Activated T-cell treated with anti-CD3 and anti-CD28 coated beads, Interleukin-2, amount 50 U/mL, for 24 hours (primary cell): ENCODE results near the gene EEPD1.
A peak's percentile ranks its signal among the peaks of the same experiment; 100 is the strongest.

Experiments
- DNase-seq: peaks from one replicate; pipeline ENCODE4 v3.0.0-alpha.2; 2020
- H3K27ac Mint-ChIP-seq: 2 replicates; pipeline ENCODE4 v1.8.0; 2020; ENCODE audit warnings: mild to moderate bottlenecking, mixed read lengths
- H3K27me3 Mint-ChIP-seq: 2 replicates; pipeline ENCODE4 v1.8.0; 2020; ENCODE audit warnings: mixed read lengths
- H3K36me3 Mint-ChIP-seq: 2 replicates; pipeline ENCODE4 v1.8.0; 2020; ENCODE audit warnings: low read depth, mixed read lengths
- H3K4me1 Mint-ChIP-seq: 2 replicates; pipeline ENCODE4 v1.8.0; 2020; ENCODE audit warnings: low read depth, mixed read lengths
- H3K4me3 Mint-ChIP-seq: 2 replicates; pipeline ENCODE4 v1.8.0; 2020; ENCODE audit warnings: mild to moderate bottlenecking, moderate library complexity, mixed read lengths
- H3K9me3 Mint-ChIP-seq: 2 replicates; pipeline ENCODE4 v1.8.0; 2020; ENCODE audit warnings: mixed read lengths

EEPD1 gene

GRCh38 chr7:36301914-36302771 lies 149.1 kb downstream of the EEPD1 start:
- Mint-ChIP-seq H3K4me3 (no peak overlapping the region), H3K9me3 (no peaks in the 10 kb centered on the region), H3K27ac (no peak overlapping the region), H3K4me1 (no peaks in the 10 kb centered on the region), H3K36me3 (peaks cover 3% of the 10 kb centered on the region), H3K27me3 (no peaks in the 10 kb centered on the region)
- no peak for DNase-seq

- no peak for DNase-seq
- Mint-ChIP-seq H3K27ac (no peak overlapping the region), H3K9me3 (no peaks in the 10 kb centered on the region), H3K4me1 (no peaks in the 10 kb centered on the region), H3K4me3 (no peak overlapping the region), H3K36me3 (no peaks in the 10 kb centered on the region), H3K27me3 (no peaks in the 10 kb centered on the region)
Observed at GRCh38 chr7:36303202-36304098, 150.4 kb downstream of the EEPD1 start.

GRCh38 chr7:36304099-36304425 lies 151.0 kb downstream of the EEPD1 start:
- no peaks in the 10 kb centered on the region for H3K36me3 Mint-ChIP-seq
- no peaks in the 10 kb centered on the region for H3K9me3 Mint-ChIP-seq
- H3K27me3 Mint-ChIP-seq: no peaks in the 10 kb centered on the region
- DNase-seq: no peak
- H3K27ac Mint-ChIP-seq: no peak overlapping the region
- no peak overlapping the region for H3K4me3 Mint-ChIP-seq
- no peaks in the 10 kb centered on the region for H3K4me1 Mint-ChIP-seq

- Mint-ChIP-seq H3K27me3 (no peaks in the 10 kb centered on the region), H3K36me3 (no peaks in the 10 kb centered on the region), H3K4me1 (no peaks in the 10 kb centered on the region), H3K27ac (no peak overlapping the region), H3K4me3 (no peak overlapping the region), H3K9me3 (no peaks in the 10 kb centered on the region)
- no peak for DNase-seq
Observed at GRCh38 chr7:36305226-36305625, 152.2 kb downstream of the EEPD1 start.

- Mint-ChIP-seq H3K4me3 (no peak overlapping the region), H3K27ac (no peak overlapping the region), H3K9me3 (no peaks in the 10 kb centered on the region), H3K27me3 (no peaks in the 10 kb centered on the region), H3K4me1 (no peaks in the 10 kb centered on the region), H3K36me3 (no peaks in the 10 kb centered on the region)
- DNase-seq: no peak
Observed at GRCh38 chr7:36305648-36306047, 152.6 kb downstream of the EEPD1 start.

GRCh38 chr7:36306222-36306621 lies 153.2 kb downstream of the EEPD1 start:
- Mint-ChIP-seq H3K36me3 (no peaks in the 10 kb centered on the region), H3K4me3 (no peak overlapping the region), H3K27ac (no peak overlapping the region), H3K9me3 (no peaks in the 10 kb centered on the region), H3K27me3 (no peaks in the 10 kb centered on the region), H3K4me1 (no peaks in the 10 kb centered on the region)
- no peak for DNase-seq

DNA sequence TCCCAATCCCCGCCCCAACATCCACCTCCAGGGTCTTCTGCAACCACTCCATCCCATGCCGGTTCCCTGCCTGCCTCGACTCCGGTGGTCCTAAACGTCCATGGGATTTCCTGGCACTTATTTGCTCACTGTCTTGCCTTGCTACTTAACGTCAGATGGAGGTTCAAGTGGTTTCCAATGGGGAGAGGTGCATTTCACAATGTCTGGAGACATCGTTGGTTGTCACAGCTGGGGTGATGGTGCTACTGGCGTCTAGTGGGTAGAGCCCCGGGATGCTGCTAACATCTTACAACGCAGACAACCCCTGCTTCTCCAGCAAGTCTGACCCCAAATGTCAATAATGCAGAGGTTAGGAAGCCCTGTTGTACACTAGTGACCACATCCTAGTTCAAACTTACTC lies 153.7 kb downstream of the EEPD1 start:
- no peak overlapping the region for H3K27ac Mint-ChIP-seq
- no peaks in the 10 kb centered on the region for H3K36me3 Mint-ChIP-seq
- no peaks in the 10 kb centered on the region for H3K9me3 Mint-ChIP-seq
- H3K27me3 Mint-ChIP-seq: no peaks in the 10 kb centered on the region
- no peak overlapping the region for H3K4me3 Mint-ChIP-seq
- H3K4me1 Mint-ChIP-seq: no peaks in the 10 kb centered on the region
- no peak for DNase-seq

- Mint-ChIP-seq H3K36me3 (no peaks in the 10 kb centered on the region), H3K27ac (no peak overlapping the region), H3K27me3 (no peaks in the 10 kb centered on the region), H3K4me3 (no peak overlapping the region), H3K9me3 (no peaks in the 10 kb centered on the region), H3K4me1 (no peaks in the 10 kb centered on the region)
- no peak for DNase-seq
Observed at GRCh38 chr7:36308031-36308430, 155.0 kb downstream of the EEPD1 start.

DNA sequence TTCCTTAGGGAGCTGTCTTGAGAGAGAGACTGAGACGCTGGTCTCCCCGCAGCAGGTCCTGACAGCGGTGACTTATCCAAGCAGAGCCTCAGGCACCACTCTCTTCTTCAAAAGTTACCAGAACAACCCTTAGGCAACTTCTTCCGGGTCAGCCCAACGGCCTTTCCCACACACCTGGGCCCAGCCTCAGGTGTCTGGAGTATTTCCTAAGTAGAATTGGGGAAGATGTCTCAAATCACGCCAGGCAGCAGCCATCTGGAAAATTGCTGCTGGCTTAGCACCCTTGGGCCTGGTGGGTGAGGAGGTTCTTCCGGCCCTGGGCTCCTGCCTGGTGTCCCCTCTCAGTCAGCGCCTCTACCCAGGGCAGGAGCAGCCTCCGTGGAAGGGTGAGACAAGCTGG lies 156.2 kb downstream of the EEPD1 start:
- Mint-ChIP-seq H3K4me1 (no peaks in the 10 kb centered on the region), H3K27ac (no peak overlapping the region), H3K4me3 (no peak overlapping the region), H3K9me3 (no peaks in the 10 kb centered on the region), H3K27me3 (no peaks in the 10 kb centered on the region), H3K36me3 (no peaks in the 10 kb centered on the region)
- no peak for DNase-seq

DNA sequence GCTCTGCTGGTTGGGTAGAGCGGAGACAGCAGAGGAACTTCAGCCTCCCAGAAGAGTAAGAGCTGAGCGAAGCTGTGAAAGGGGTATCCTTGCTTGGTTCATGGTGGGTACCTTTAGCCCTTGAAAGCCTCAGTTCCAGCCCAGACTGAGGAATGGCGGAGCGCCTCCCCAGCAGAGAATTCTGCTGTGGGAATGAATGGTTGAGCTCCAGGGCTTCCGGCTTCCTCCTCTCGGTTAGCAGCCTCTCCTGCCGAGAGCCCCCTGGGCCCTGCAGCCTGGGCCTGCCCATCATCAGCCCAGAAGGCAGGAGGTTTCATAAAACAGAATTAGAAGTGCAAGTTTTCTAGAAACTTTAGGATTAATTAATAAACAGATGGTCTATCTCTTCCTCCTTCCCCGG lies 156.7 kb downstream of the EEPD1 start:
- Mint-ChIP-seq H3K27ac (no peak overlapping the region), H3K36me3 (no peaks in the 10 kb centered on the region), H3K9me3 (no peaks in the 10 kb centered on the region), H3K27me3 (no peaks in the 10 kb centered on the region), H3K4me3 (no peak overlapping the region), H3K4me1 (no peaks in the 10 kb centered on the region)
- DNase-seq: no peak

DNA sequence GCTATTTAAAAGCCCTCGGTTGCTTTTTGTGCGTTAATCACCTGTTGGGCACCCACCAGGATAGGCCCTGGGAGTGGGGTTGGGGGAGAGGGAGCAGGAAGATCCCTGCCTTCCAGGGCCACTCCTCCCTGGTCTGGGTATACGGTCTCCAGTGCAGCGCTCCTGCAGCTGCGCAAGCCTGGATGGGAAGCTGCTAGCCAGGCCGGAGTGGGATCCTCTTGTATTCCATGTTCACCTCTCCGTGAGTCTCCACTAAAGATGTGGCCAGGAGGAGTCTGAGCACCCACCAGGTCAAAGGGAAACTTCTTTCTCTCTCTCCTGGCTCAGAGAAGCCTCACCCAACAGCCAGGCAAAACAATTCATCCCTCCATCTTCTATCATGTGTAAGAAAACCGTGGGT lies 157.8 kb downstream of the EEPD1 start:
- no peaks in the 10 kb centered on the region for H3K9me3 Mint-ChIP-seq
- no peaks in the 10 kb centered on the region for H3K36me3 Mint-ChIP-seq
- no peaks in the 10 kb centered on the region for H3K4me1 Mint-ChIP-seq
- H3K27me3 Mint-ChIP-seq: no peaks in the 10 kb centered on the region
- DNase-seq: no peak
- H3K4me3 Mint-ChIP-seq: no peak overlapping the region
- H3K27ac Mint-ChIP-seq: no peak overlapping the region

- Mint-ChIP-seq H3K4me3 (no peak overlapping the region), H3K36me3 (no peaks in the 10 kb centered on the region), H3K27me3 (no peaks in the 10 kb centered on the region), H3K9me3 (no peaks in the 10 kb centered on the region), H3K4me1 (no peaks in the 10 kb centered on the region), H3K27ac (no peak overlapping the region)
- no peak for DNase-seq
Observed at GRCh38 chr7:36311539-36311938, 158.5 kb downstream of the EEPD1 start.

DNA sequence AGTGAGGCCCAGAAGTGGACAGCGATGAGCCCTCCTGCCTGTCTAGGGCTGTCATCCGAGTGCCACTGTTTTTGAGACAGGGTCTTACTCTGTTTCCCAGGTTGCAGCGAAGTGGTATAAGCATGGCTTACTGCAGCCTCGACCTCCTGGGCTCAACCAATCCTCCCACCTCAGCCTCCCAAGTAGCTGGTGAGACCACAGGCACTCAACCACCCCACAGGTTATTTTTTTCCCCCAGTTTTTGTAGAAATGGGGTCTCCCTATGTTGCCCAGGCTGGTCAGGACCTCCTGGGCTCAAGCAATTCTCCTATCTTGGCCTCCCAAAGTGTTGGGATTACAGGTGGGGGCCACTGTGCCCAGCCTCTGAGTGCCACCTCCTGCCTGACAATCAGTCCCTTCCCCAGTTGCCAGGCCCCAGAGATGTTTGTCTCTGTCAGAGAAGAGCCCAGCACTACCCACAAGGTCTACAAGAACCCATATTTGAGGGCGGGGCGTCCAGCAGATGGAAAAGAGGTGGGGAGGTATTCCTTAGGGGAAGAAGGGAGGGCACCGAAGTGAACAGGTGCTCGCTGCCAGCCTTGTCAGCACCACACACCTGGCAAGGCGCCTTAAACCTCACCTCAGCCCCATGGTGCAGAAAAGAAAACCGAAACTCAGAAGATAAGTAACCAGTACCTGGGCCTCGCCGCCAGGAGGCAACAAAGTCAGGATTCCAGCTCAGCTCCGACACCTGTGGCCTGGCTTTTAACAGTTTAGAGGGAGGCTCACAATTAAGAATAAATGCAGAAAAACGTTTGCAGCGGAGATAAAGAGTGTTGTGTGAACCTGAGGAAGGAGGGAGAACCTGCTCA lies 159.2 kb downstream of the EEPD1 start:
- peak; percentile 36 for DNase-seq
- Mint-ChIP-seq H3K9me3 (no peaks in the 10 kb centered on the region), H3K27ac (no peak overlapping the region), H3K4me1 (no peaks in the 10 kb centered on the region), H3K4me3 (no peak overlapping the region), H3K27me3 (no peaks in the 10 kb centered on the region), H3K36me3 (no peaks in the 10 kb centered on the region)

GRCh38 chr7:36312915-36313334 lies 159.9 kb downstream of the EEPD1 start:
- Mint-ChIP-seq H3K27me3 (no peaks in the 10 kb centered on the region), H3K9me3 (no peaks in the 10 kb centered on the region), H3K36me3 (no peaks in the 10 kb centered on the region), H3K4me3 (no peak overlapping the region), H3K4me1 (no peaks in the 10 kb centered on the region), H3K27ac (no peak overlapping the region)
- no peak for DNase-seq
